HEK293 (cell line): ENCODE measurements around the gene CCDC12.

ENCODE experiments used
- ZBTB26 ChIP-seq: fragments of 450-650 bp; formaldehyde crosslinking; optimal IDR thresholded peaks from 2 replicates; pipeline ENCODE3; 2016; ENCODE audit warnings: missing biosample characterization, mild to moderate bottlenecking, missing genetic modification characterization
- ZFP3 ChIP-seq: fragments of 450-650 bp; formaldehyde crosslinking; IDR thresholded peaks from 2 replicates; pipeline ENCODE4 v1.5.1; 2016; ENCODE audit warnings: low read depth, missing biosample characterization, missing genetic modification characterization

GRCh38 chr3:47010910-47011309 lies 34.4 kb upstream of the CCDC12 start:
- no peak for TF ChIP-seq ZBTB26 (tag by site-specific recombination)
- no peak for TF ChIP-seq ZFP3 (tag by site-specific recombination)
